ENCODE measurements around the gene ZNF101. TPM values are rescaled to one million over a fixed set of nuclear protein-coding genes. Genes with fewer than 3 reads are reported as not detected.
"Not testable (repeated sequence)": the region's sequence is repeated elsewhere in the genome, so short reads cannot be mapped to it uniquely, and the experiment has no call there.

Gene ZNF101
- total RNA-seq, 4 donors from 2014 or later, result 7.2 to 13.6 (median 7.8) TPM

GRCh38 chr19:19662344-19662743 lies 6.3 kb upstream of the ZNF101 start:
- no peaks in the 10 kb centered on the region for H3K9me3 ChIP-seq
- H3K4me3 ChIP-seq, result peak overlapping the region; percentile 99
- WGBS, result 86% methylated on average over 8 of the region's 8 CpGs
- TF ChIP-seq POLR2A (IDR thresholded peaks at IDR 0.05), result no peak
- no peak for TF ChIP-seq CTCF (IDR thresholded peaks at IDR 0.05)
- no peak for TF ChIP-seq EP300 (IDR thresholded peaks at IDR 0.05)
- TF ChIP-seq POLR2AphosphoS5 (IDR thresholded peaks at IDR 0.05), result no peak
- H3K27ac ChIP-seq, result no peak overlapping the region
- H3K4me1 ChIP-seq, result peaks cover 26% of the 10 kb centered on the region
- H3K27me3 ChIP-seq, result no peaks in the 10 kb centered on the region
- no peak for DNase-seq (ENCODE audit: low spot score in 2 of 2)
- H3K36me3 ChIP-seq, result peaks cover 25% of the 10 kb centered on the region

DNA sequence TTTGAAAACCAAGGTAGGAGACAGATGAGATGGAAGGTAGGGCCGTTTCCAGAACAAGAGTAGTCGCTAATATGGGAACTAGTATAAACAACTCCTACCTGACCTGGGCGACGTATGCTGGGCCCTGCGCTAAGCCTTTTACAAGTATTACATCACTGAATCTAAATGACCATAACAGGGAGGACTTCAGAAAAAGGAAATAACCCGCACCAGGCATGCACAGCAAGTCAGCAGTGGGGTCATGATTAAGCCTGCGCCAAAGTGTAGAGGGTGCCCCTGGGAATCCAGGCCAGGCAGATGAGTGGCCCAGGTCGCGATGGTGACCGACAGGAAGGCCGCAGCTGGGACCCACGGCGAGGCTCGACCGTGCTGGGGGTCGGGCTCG lies 5.8 kb upstream of the ZNF101 start:
- H3K27me3 ChIP-seq, result no peaks in the 10 kb centered on the region
- peak overlapping the region; percentile 96 for H3K27ac ChIP-seq
- no peaks in the 10 kb centered on the region for H3K9me3 ChIP-seq
- peaks cover 20% of the 10 kb centered on the region for H3K36me3 ChIP-seq
- DNase-seq (ENCODE audit: low spot score in 2 of 2), result peak in 1 of 2 donors; percentile 73
- peaks cover 26% of the 10 kb centered on the region for H3K4me1 ChIP-seq
- no peak for TF ChIP-seq CTCF (IDR thresholded peaks at IDR 0.05)
- no peak for TF ChIP-seq EP300 (IDR thresholded peaks at IDR 0.05)
- TF ChIP-seq POLR2A (IDR thresholded peaks at IDR 0.05), result no peak
- no peak for TF ChIP-seq POLR2AphosphoS5 (IDR thresholded peaks at IDR 0.05)
- 25% methylated on average over 5 of the region's 17 CpGs for WGBS
- peak overlapping the region; percentile 99 for H3K4me3 ChIP-seq

- WGBS, result 0% methylated on average over 4 of the region's 85 CpGs
- peaks cover 32% of the 10 kb centered on the region for H3K4me1 ChIP-seq
- peaks cover 14% of the 10 kb centered on the region for H3K36me3 ChIP-seq
- no peaks in the 10 kb centered on the region for H3K9me3 ChIP-seq
- no peaks in the 10 kb centered on the region for H3K27me3 ChIP-seq
- peak in 1 of 2 donors; percentile 67 for TF ChIP-seq POLR2A (IDR thresholded peaks at IDR 0.05)
- TF ChIP-seq POLR2AphosphoS5 (IDR thresholded peaks at IDR 0.05), result peak; percentile 4 to 95 (median 89)
- TF ChIP-seq CTCF (IDR thresholded peaks at IDR 0.05), result peak in 1 of 2 donors; percentile 18
- TF ChIP-seq EP300 (IDR thresholded peaks at IDR 0.05), result no peak
- H3K27ac ChIP-seq, result peak within 1 kb of the TSS; percentile 96
- peak; percentile 98 for DNase-seq (ENCODE audit: low spot score in 2 of 2)
- peak within 1 kb of the TSS; percentile 99 for H3K4me3 ChIP-seq
These were observed 5.2 kb upstream of the ZNF101 start, which contains the start of gene ATP13A1 for GRCh38 chr19:19663256-19664120. Gene ATP13A1, minus strand, starts transcription at chr19:19663676. Its CDS starts 10 bp downstream, at chr19:19663666.

DNA sequence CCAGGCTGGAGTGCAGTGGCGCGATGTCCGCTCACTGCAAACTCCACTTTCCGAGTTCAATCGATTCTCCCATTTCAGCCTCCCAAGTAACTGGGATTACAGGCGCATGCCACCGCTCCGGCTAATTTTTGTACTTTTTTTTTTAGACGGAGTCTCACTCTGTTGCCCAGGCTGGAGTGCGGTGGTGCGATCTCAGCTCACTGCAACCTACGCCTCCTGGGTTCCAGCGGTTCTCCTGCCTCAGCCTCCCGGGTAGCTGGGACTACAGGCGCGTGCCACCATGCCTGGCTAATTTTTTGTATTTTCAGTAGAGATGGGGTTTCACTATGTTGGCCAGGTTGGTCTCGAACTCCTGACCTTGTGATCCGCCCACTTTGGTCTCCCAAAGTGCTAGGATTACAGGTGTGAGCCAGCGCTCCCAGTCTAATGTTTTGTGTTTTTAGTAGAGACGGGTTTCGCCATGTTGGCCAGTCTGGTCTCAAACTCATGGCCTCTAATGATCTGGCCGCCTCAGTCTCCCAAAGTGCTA lies 3.2 kb upstream of the ZNF101 start:
- not testable (repeated sequence) for H3K27ac ChIP-seq; DNase-seq (ENCODE audit: low spot score in 2 of 2); H3K4me3 ChIP-seq; H3K36me3 ChIP-seq; H3K27me3 ChIP-seq; H3K9me3 ChIP-seq
- H3K4me1 ChIP-seq, result peaks cover 45% of the 10 kb centered on the region
- over 99% methylated on average over 22 of the region's 22 CpGs for WGBS

- no peaks in the 10 kb centered on the region for H3K27me3 ChIP-seq
- no peak overlapping the region for H3K27ac ChIP-seq
- TF ChIP-seq CTCF (IDR thresholded peaks at IDR 0.05) (no peak), EP300 (IDR thresholded peaks at IDR 0.05) (no peak), POLR2A (IDR thresholded peaks at IDR 0.05) (no peak), POLR2AphosphoS5 (IDR thresholded peaks at IDR 0.05) (no peak)
- peaks cover 19% of the 10 kb centered on the region for H3K4me1 ChIP-seq
- no peak for DNase-seq (ENCODE audit: low spot score in 2 of 2)
- H3K4me3 ChIP-seq, result peak overlapping the region; percentile 76
- WGBS, result 68% methylated on average over 10 of the region's 10 CpGs
- no peaks in the 10 kb centered on the region for H3K9me3 ChIP-seq
- peaks cover 24% of the 10 kb centered on the region for H3K36me3 ChIP-seq
These were observed 1.5 kb downstream of the ZNF101 start for GRCh38 chr19:19670070-19670551.

Measured in suprapubic skin (tissue), 4 donors.